Neural cell (in vitro differentiated cells): ENCODE measurements around the gene MEGF6. TPM values are rescaled to one million over a fixed set of nuclear protein-coding genes. Genes with fewer than 3 reads are reported as not detected.

Experiments
- H2AFZ ChIP-seq: fragments of 200-600, 300-800 bp; sonication (generic), shearing (Covaris generic); 2 replicates; pipeline ENCODE4 v1.6.0; 2014; ENCODE audit warnings: low read depth, mild to moderate bottlenecking, antibody characterized with exemption, low read length, moderate library complexity
- H3F3A ChIP-seq: fragments of 200-600 bp; shearing (Covaris generic); 2 replicates; pipeline ENCODE4 v1.6.1; 2016; ENCODE audit warnings: mild to moderate bottlenecking, moderate library complexity, mixed read lengths, antibody characterized with exemption, low read length; ENCODE audit not compliant: insufficient read depth, poor library complexity, severe bottlenecking
- H3K27ac ChIP-seq: fragments of 200-600, 300-800 bp; sonication (generic), shearing (Covaris generic); 2 replicates; pipeline ENCODE4 v1.5.1; 2014; ENCODE audit warnings: mild to moderate bottlenecking, low read length, moderate library complexity
- H3K27me3 ChIP-seq: fragments of 300-800, 200-600 bp; sonication (generic), shearing (Covaris generic); 2 replicates; pipeline ENCODE4 v1.6.0; 2014; ENCODE audit warnings: mild to moderate bottlenecking, low read depth, low read length, moderate library complexity; ENCODE audit not compliant: insufficient read depth
- H3K36me3 ChIP-seq: fragments of 300-800, 200-600 bp; sonication (generic), shearing (Covaris generic); 2 replicates; pipeline ENCODE4 v1.5.1; 2014; ENCODE audit warnings: mild to moderate bottlenecking, antibody characterized with exemption, low read length, moderate library complexity; ENCODE audit not compliant: insufficient read depth
- H3K4me2 ChIP-seq: fragments of 300-800, 200-600 bp; sonication (generic), shearing (Covaris generic); 2 replicates; pipeline ENCODE4 v1.6.0; 2014; ENCODE audit warnings: mild to moderate bottlenecking, low read length
- H3K4me3 ChIP-seq: fragments of 300-800, 200-600 bp; sonication (generic), shearing (Covaris generic); 2 replicates; pipeline ENCODE4 v1.5.1; 2014; ENCODE audit warnings: mild to moderate bottlenecking, low read length, moderate library complexity
- H3K79me2 ChIP-seq: fragments of 200-600 bp; shearing (Covaris generic); replicated peaks from 2 replicates; pipeline ENCODE4 v1.6.0; 2014; ENCODE audit warnings: mild to moderate bottlenecking, low read length, moderate library complexity; ENCODE audit not compliant: insufficient read depth
- H3K9ac ChIP-seq: fragments of 300-800, 200-600 bp; sonication (generic), shearing (Covaris generic); 2 replicates; pipeline ENCODE4 v1.6.1; 2016; ENCODE audit warnings: mild to moderate bottlenecking, low read length, mixed read lengths
- H3K9me2 ChIP-seq: fragments of 200-600 bp; shearing (Covaris generic); 2 replicates; pipeline ENCODE4 v1.6.1; 2016; ENCODE audit warnings: mild to moderate bottlenecking, low read length, mixed read lengths; ENCODE audit not compliant: insufficient read depth
- H3K9me3 ChIP-seq: fragments of 200-600, 300-800 bp; sonication (generic), shearing (Covaris generic); 2 replicates; pipeline ENCODE4 v1.6.1; 2016; ENCODE audit warnings: mild to moderate bottlenecking, mixed run types, low read length, moderate library complexity, mixed read lengths
- H4K20me1 ChIP-seq: fragments of 200-600 bp; shearing (Covaris generic); 2 replicates; pipeline ENCODE4 v1.6.1; 2016; ENCODE audit warnings: mild to moderate bottlenecking, mixed run types; ENCODE audit not compliant: insufficient read depth
- CTCF ChIP-seq: fragments of 450-650 bp; IDR thresholded peaks from 2 replicates; pipeline ENCODE4 v1.5.1; 2014; ENCODE audit warnings: antibody characterized with exemption, mild to moderate bottlenecking, moderate library complexity; ENCODE audit not compliant: poor library complexity, severe bottlenecking
- EP300 ChIP-seq: fragments of 450-650 bp; conservative IDR thresholded peaks from 2 replicates; pipeline ENCODE4 v1.6.1; 2014; ENCODE audit warnings: antibody characterized with exemption, mild to moderate bottlenecking, moderate library complexity; ENCODE audit not compliant: poor library complexity, severe bottlenecking
- EZH2 ChIP-seq: fragments of 200-600, 300-800 bp; shearing (Covaris generic), sonication (generic); IDR thresholded peaks from 2 replicates; pipeline ENCODE4 v1.6.1; 2014; ENCODE audit warnings: antibody characterized with exemption, low read length, borderline replicate concordance, mild to moderate bottlenecking; ENCODE audit not compliant: insufficient read depth, poor library complexity, severe bottlenecking
- MXI1 ChIP-seq: fragments of 450-650 bp; conservative IDR thresholded peaks from 2 replicates; pipeline ENCODE4 v1.6.1; 2014; ENCODE audit warnings: antibody characterized with exemption, mild to moderate bottlenecking; ENCODE audit not compliant: poor library complexity, severe bottlenecking
- POLR2AphosphoS5 ChIP-seq: IDR thresholded peaks from 2 replicates; pipeline ENCODE4 v1.6.1; 2012
- RAD21 ChIP-seq: fragments of 450-650 bp; conservative IDR thresholded peaks from 2 replicates; pipeline ENCODE4 v1.6.1; 2014; ENCODE audit warnings: antibody characterized with exemption, mild to moderate bottlenecking, moderate library complexity
- SMC3 ChIP-seq: fragments of 450-650 bp; conservative IDR thresholded peaks from 2 replicates; pipeline ENCODE4 v1.6.1; 2014; ENCODE audit warnings: antibody characterized with exemption, mild to moderate bottlenecking, moderate library complexity; ENCODE audit not compliant: poor library complexity
- TAF1 ChIP-seq: IDR thresholded peaks from 2 replicates; pipeline ENCODE4 v1.6.1; 2012; ENCODE audit warnings: low read depth
- polyA plus RNA-seq: library from polyadenylated mRNA; depleted of rRNA; stranded (reverse); fragments of >200 nt; gene quantifications from 2 replicates; pipeline ENCODE4 v1.2.3, GENCODE V29; 2014
- TF ChIP-seq, protein P1 (sequence below): IDR thresholded peaks from 2 replicates; pipeline ENCODE4 v1.6.1; 2012; ENCODE audit warnings: borderline replicate concordance

The MEGF6 gene
- polyA plus RNA-seq, 1 donor from 2014 or later: 6.0 TPM

- no peaks in the 10 kb centered on the region for H3K36me3 ChIP-seq
- no peak overlapping the region for H3K9ac ChIP-seq
Measured at GRCh38 chr1:3442901-3443300, 168.4 kb downstream of the MEGF6 start.

GRCh38 chr1:3442331-3442730 lies 169.0 kb downstream of the MEGF6 start:
- no peaks in the 10 kb centered on the region for H3K79me2 ChIP-seq
- no peak overlapping the region for H3K4me3 ChIP-seq
- TF ChIP-seq, protein P1, sequence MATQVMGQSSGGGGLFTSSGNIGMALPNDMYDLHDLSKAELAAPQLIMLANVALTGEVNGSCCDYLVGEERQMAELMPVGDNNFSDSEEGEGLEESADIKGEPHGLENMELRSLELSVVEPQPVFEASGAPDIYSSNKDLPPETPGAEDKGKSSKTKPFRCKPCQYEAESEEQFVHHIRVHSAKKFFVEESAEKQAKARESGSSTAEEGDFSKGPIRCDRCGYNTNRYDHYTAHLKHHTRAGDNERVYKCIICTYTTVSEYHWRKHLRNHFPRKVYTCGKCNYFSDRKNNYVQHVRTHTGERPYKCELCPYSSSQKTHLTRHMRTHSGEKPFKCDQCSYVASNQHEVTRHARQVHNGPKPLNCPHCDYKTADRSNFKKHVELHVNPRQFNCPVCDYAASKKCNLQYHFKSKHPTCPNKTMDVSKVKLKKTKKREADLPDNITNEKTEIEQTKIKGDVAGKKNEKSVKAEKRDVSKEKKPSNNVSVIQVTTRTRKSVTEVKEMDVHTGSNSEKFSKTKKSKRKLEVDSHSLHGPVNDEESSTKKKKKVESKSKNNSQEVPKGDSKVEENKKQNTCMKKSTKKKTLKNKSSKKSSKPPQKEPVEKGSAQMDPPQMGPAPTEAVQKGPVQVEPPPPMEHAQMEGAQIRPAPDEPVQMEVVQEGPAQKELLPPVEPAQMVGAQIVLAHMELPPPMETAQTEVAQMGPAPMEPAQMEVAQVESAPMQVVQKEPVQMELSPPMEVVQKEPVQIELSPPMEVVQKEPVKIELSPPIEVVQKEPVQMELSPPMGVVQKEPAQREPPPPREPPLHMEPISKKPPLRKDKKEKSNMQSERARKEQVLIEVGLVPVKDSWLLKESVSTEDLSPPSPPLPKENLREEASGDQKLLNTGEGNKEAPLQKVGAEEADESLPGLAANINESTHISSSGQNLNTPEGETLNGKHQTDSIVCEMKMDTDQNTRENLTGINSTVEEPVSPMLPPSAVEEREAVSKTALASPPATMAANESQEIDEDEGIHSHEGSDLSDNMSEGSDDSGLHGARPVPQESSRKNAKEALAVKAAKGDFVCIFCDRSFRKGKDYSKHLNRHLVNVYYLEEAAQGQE: no peak
- TF ChIP-seq SMC3 (no peak), EP300 (no peak), RAD21 (no peak), POLR2AphosphoS5 (no peak), MXI1 (no peak), TAF1 (no peak)
- no peak overlapping the region for H3K9ac ChIP-seq
- H3K27me3 ChIP-seq: no peaks in the 10 kb centered on the region
- no peak overlapping the region for H3K4me2 ChIP-seq
- H3K27ac ChIP-seq: no peak overlapping the region
- H4K20me1 ChIP-seq: no peaks in the 10 kb centered on the region
- no peaks in the 10 kb centered on the region for H3K36me3 ChIP-seq
- H2AFZ ChIP-seq: no peak overlapping the region
- no peaks in the 10 kb centered on the region for H3K9me3 ChIP-seq
- no peaks in the 10 kb centered on the region for H3F3A ChIP-seq
- H3K9me2 ChIP-seq: no peaks in the 10 kb centered on the region

More at GRCh38 chr1:3442901-3443300, 168.4 kb downstream of the MEGF6 start:
- H3K79me2 ChIP-seq: no peaks in the 10 kb centered on the region
- TF ChIP-seq, protein P1: no peak
- TF ChIP-seq SMC3 (no peak), CTCF (no peak), MXI1 (no peak), TAF1 (no peak), EZH2 (no peak)
- H3K9me2 ChIP-seq: no peaks in the 10 kb centered on the region
- no peak overlapping the region for H2AFZ ChIP-seq
- H3K27ac ChIP-seq: no peak overlapping the region
- no peak overlapping the region for H3K4me3 ChIP-seq
- no peaks in the 10 kb centered on the region for H4K20me1 ChIP-seq
- H3K4me2 ChIP-seq: no peak overlapping the region
- H3F3A ChIP-seq: no peaks in the 10 kb centered on the region
- no peaks in the 10 kb centered on the region for H3K27me3 ChIP-seq
- no peaks in the 10 kb centered on the region for H3K9me3 ChIP-seq
